Gastrocnemius medialis (tissue), 4 donors: ENCODE measurements around the gene BAZ2B.

Experiments
- POLR2A ChIP-seq, 2 donors: fragments of 450-650 bp; IDR thresholded peaks; one replicate each; pipeline ENCODE4 v1.6.1; 2017; ENCODE audit warnings: antibody characterized with exemption in 2 of 2, mild to moderate bottlenecking in 2 of 2, moderate library complexity in 2 of 2
- TF ChIP-seq, protein P1 (sequence below), 5 experiments: fragments of 450-650 bp in 3 of 5; fragments of 200-600 bp in 2 of 5; sonication (generic) in 2 of 5; IDR thresholded peaks in 4 of 5; conservative IDR thresholded peaks in 1 of 5; 1 replicate in 4 of 5; 2 replicates in 1 of 5; pipeline ENCODE4 v1.5.1; 2016 to 2019; ENCODE audit warnings: antibody characterized with exemption in 5 of 5, mild to moderate bottlenecking in 3 of 5, moderate library complexity in 3 of 5

DNA sequence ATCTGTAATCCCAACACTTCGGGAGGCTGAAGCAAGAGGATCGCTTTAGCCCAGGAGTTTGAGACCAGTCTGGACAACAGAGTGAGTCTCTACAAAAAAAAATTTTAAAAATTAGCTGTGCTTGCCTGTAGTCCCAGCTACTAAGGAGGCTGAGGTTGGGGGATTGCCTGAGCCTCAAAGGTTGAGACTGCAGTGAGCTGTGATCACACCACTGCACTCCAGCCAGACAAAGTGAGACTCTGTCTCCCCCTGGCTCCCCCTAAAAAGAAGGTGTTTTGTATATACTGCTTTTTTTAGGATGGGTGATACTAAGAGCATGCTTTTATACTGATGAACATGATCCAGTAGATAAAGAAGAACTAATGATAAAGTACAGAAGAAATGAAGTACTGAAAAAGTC is 145.0 kb downstream of the BAZ2B start:
- TF ChIP-seq, protein P1, sequence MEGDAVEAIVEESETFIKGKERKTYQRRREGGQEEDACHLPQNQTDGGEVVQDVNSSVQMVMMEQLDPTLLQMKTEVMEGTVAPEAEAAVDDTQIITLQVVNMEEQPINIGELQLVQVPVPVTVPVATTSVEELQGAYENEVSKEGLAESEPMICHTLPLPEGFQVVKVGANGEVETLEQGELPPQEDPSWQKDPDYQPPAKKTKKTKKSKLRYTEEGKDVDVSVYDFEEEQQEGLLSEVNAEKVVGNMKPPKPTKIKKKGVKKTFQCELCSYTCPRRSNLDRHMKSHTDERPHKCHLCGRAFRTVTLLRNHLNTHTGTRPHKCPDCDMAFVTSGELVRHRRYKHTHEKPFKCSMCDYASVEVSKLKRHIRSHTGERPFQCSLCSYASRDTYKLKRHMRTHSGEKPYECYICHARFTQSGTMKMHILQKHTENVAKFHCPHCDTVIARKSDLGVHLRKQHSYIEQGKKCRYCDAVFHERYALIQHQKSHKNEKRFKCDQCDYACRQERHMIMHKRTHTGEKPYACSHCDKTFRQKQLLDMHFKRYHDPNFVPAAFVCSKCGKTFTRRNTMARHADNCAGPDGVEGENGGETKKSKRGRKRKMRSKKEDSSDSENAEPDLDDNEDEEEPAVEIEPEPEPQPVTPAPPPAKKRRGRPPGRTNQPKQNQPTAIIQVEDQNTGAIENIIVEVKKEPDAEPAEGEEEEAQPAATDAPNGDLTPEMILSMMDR (IDR thresholded peaks at IDR 0.05 in 4 of 5, conservative IDR thresholded peaks at IDR 0.05 in 1 of 5): no peak
- TF ChIP-seq POLR2A (IDR thresholded peaks at IDR 0.05): no peak
